Type B pancreatic cell (in vitro differentiated cells): Measurements from ENCODE around the gene RNF125. TPM values are rescaled to one million over a fixed set of nuclear protein-coding genes. Genes with fewer than 3 reads are reported as not detected.
A peak's percentile ranks its signal among the peaks of the same experiment; 100 is the strongest.
"Not testable (repeated sequence)": the region's sequence is repeated elsewhere in the genome, so short reads cannot be mapped to it uniquely, and the experiment has no call there.

ENCODE experiments used
- DNase-seq: peaks from one replicate; pipeline ENCODE4 v3.0.0; 2021; ENCODE audit warnings: mixed read lengths; ENCODE audit not compliant: unreplicated experiment; ENCODE audit errors: extremely low spot score
- H3K27ac Mint-ChIP-seq: 2 replicates; pipeline ENCODE4 v1.8.0; 2021; ENCODE audit warnings: mild to moderate bottlenecking, mixed read lengths
- H3K27me3 Mint-ChIP-seq: 2 replicates; pipeline ENCODE4 v1.8.0; 2021; ENCODE audit warnings: mixed read lengths
- H3K36me3 Mint-ChIP-seq: 2 replicates; pipeline ENCODE4 v1.8.0; 2021; ENCODE audit warnings: mixed read lengths
- H3K4me1 Mint-ChIP-seq: one replicate; pipeline ENCODE4 v1.8.0; 2021; ENCODE audit warnings: mixed read lengths; ENCODE audit not compliant: unreplicated experiment
- H3K4me3 Mint-ChIP-seq: 2 replicates; pipeline ENCODE4 v1.8.0; 2021; ENCODE audit warnings: mild to moderate bottlenecking, mixed read lengths
- H3K9me3 Mint-ChIP-seq: 2 replicates; pipeline ENCODE4 v1.8.0; 2021; ENCODE audit warnings: mixed read lengths
- total RNA-seq: library from RNA; stranded (reverse); gene quantifications from 2 replicates; pipeline ENCODE4 v1.2.1, GENCODE V29; 2021; ENCODE audit warnings: low replicate concordance
- TF ChIP-seq, protein P1 (sequence below): fragments of 200-600 bp; sonication (generic); conservative IDR thresholded peaks from 2 replicates; pipeline ENCODE4 v1.5.0; 2021; ENCODE audit warnings: antibody characterized with exemption, mild to moderate bottlenecking

The RNF125 gene
- total RNA-seq, 1 donor from 2014 or later = 0.94 TPM

DNA sequence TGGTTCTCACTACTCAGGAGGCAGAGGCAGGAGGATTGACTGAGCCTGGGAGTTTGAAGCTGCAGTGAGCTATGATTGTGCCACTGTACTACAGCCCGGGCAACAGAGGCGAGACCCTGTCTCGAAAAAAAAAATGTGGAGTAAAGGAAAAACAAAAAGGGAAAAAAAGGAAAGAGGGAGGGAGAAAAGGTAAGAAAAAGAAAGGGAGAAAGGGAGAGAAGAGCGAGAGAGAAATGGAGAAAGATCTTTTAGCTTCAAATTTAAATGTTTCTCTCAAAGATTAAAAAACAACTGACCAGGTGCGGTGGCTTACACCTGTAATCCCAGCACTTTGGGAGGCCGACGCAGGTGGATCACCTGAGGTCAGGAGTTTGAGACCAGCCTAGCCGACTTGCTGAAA is 65.2 kb downstream of the RNF125 start:
- H3K27me3 Mint-ChIP-seq = no peaks in the 10 kb centered on the region
- H3K9me3 Mint-ChIP-seq = no peaks in the 10 kb centered on the region
- peaks cover 10% of the 10 kb centered on the region for H3K4me1 Mint-ChIP-seq
- DNase-seq = no peak
- TF ChIP-seq, protein P1, sequence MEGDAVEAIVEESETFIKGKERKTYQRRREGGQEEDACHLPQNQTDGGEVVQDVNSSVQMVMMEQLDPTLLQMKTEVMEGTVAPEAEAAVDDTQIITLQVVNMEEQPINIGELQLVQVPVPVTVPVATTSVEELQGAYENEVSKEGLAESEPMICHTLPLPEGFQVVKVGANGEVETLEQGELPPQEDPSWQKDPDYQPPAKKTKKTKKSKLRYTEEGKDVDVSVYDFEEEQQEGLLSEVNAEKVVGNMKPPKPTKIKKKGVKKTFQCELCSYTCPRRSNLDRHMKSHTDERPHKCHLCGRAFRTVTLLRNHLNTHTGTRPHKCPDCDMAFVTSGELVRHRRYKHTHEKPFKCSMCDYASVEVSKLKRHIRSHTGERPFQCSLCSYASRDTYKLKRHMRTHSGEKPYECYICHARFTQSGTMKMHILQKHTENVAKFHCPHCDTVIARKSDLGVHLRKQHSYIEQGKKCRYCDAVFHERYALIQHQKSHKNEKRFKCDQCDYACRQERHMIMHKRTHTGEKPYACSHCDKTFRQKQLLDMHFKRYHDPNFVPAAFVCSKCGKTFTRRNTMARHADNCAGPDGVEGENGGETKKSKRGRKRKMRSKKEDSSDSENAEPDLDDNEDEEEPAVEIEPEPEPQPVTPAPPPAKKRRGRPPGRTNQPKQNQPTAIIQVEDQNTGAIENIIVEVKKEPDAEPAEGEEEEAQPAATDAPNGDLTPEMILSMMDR = no peak
- H3K4me3 Mint-ChIP-seq = no peak overlapping the region
- no peak overlapping the region for H3K27ac Mint-ChIP-seq
- no peaks in the 10 kb centered on the region for H3K36me3 Mint-ChIP-seq

DNA sequence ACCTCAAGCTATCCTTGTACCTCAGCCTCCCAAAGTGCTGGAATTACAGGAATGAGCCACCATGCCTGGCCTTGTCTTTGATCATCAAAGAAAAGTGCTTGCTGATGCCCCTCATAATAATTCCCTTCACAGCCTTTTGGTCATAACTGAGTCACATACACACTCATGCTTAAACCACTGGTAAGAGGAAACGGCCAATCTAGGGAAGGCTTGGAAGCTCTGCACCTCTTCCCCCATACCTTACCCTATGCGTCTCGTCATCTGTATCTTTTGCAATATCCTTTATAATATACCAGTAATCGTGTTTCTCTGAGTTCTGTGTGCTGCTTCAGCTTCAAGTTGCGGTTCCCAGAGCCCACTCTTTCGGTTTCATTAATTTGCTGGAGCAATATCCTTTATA is 68.3 kb downstream of the RNF125 start:
- H3K4me1 Mint-ChIP-seq = peaks cover 10% of the 10 kb centered on the region
- DNase-seq = no peak
- H3K36me3 Mint-ChIP-seq = no peaks in the 10 kb centered on the region
- TF ChIP-seq, protein P1 = no peak
- H3K4me3 Mint-ChIP-seq = no peak overlapping the region
- no peak overlapping the region for H3K27ac Mint-ChIP-seq
- no peaks in the 10 kb centered on the region for H3K27me3 Mint-ChIP-seq
- H3K9me3 Mint-ChIP-seq = no peaks in the 10 kb centered on the region

DNA sequence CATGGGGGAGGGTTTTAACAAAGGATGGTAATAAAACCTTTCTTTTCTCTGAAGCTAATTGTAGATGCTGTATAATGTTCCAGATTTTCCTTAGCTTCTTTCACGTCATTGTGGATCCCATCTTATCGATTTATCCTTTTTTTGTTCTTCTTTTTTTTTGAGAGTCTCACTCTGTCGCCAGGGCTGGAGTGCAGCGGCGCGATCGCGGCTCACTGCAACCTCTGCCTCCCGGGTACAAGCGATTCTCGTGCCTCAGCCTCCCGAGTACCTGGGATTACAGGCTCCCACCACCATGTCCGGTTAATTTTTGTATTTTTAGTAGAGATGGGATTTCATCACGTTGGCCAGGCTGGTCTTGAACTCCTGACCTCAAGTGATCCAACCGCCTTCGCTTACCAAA is 72.2 kb downstream of the RNF125 start:
- not testable (repeated sequence) for H3K9me3 Mint-ChIP-seq, H3K27ac Mint-ChIP-seq, DNase-seq, H3K27me3 Mint-ChIP-seq
- peak overlapping the region; percentile 47 for H3K4me3 Mint-ChIP-seq
- H3K36me3 Mint-ChIP-seq = peaks cover 17% of the 10 kb centered on the region
- H3K4me1 Mint-ChIP-seq = peaks cover 21% of the 10 kb centered on the region

DNA sequence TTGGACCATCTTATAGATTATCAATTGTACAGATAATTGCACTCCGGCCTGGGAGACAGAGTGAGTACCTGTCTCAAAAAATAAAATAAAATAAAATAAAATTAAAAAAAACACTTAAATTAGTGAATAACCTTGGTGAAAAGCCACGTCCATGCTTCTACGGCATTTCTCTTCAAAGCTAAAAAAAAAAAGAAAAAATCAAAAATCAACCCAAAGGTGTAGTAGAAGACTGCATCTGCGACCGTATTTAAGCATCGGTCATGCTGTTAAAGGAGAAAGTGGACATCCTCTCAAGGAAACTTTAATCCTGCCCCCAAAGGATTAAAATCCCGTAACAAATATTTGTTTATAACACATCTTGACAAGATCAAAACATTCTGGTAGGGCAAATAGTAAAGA is 72.7 kb downstream of the RNF125 start:
- peaks cover 26% of the 10 kb centered on the region for H3K4me1 Mint-ChIP-seq
- TF ChIP-seq, protein P1 = no peak
- DNase-seq = no peak

DNA sequence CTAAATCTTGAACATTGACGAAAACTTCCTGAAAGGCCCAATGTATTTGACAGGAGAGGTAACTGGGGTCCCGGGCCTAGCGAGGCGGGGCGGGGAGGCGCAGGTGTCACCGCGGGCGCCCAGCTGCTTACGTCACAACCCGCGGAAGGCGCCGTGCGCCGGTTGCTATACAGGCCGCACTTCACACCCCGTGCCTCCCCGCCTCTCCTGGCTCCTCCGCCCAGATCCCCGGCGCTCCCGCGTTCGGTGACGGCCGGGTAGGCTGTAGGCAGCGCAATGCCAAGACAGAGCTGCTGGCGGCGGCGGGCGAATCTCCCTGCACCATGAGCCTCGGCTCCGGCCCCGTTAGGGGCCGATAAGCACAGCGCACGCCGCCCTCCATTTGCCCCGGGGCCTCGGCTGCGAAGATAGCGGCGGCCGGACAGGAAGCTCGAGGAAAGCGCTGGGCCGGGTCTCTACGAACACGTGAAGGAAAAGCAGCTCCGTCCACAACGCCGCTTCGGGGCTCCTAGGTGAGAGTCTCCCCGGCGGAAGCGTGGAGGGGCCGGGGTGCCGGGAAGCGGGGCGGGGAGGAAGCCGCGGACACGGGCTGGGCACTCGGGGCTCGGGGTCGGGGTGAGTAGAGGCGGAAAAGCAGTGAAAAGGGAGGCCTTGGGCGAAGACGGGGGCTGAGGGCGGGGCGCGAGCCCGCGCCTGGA is 73.2 kb downstream of the RNF125 start, which contains the start of gene RNF138:
Gene RNF138, plus strand, starts transcription at position 151 of the 698 bp plus-strand sequence. CDS start 903 bp downstream, outside the sequence.
- DNase-seq = peak; percentile 88
- Mint-ChIP-seq H3K9me3 (no peaks in the 10 kb centered on the region), H3K4me3 (peak within 1 kb of the TSS; percentile 98), H3K4me1 (peaks cover 28% of the 10 kb centered on the region), H3K36me3 (peaks cover 24% of the 10 kb centered on the region), H3K27me3 (no peaks in the 10 kb centered on the region), H3K27ac (peak within 1 kb of the TSS; percentile 85)
- TF ChIP-seq, protein P1 = no peak

More for the DNA sequence above, 72.7 kb downstream of the RNF125 start:
- Mint-ChIP-seq H3K9me3 (no peaks in the 10 kb centered on the region), H3K27ac (peak overlapping the region; percentile 85), H3K27me3 (no peaks in the 10 kb centered on the region), H3K36me3 (peaks cover 22% of the 10 kb centered on the region), H3K4me3 (peak overlapping the region; percentile 98)

DNA sequence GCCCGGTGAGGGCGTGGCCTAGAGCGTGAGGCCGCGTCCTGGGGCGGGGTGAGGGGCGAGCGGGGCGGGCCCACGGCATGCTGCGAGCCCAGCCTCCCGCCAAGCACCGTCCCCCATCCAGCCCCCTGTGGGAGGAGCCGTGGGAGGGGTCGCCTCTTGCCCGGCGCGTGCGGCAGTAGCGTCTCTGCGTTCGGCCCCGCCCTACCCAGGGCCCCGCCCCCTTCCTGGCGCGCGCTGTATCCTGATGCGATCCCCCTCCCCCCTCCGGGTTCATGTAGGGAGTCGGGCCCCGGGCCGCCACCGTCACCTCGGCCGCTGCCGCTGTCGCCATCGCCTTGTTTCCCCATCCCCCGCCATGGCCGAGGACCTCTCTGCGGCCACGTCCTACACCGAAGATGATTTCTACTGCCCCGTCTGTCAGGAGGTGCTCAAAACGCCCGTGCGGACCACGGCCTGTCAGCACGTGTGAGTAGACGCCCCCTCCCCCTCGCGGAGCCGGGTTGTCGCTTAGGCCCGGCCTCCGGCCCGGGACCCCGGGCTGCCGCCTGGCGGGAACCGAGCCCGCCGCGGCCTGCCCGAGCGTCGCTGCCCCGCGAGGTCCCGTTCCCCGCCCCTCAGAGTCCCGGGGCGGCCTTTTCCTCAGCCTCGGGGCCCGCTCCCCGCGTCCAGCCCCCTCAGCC is 73.9 kb downstream of the RNF125 start:
- H3K27ac Mint-ChIP-seq = peak overlapping the region; percentile 85
- H3K4me3 Mint-ChIP-seq = peak overlapping the region; percentile 98
- TF ChIP-seq, protein P1 = no peak
- H3K4me1 Mint-ChIP-seq = peaks cover 27% of the 10 kb centered on the region
- H3K27me3 Mint-ChIP-seq = no peaks in the 10 kb centered on the region
- DNase-seq = peak; percentile 99
- H3K36me3 Mint-ChIP-seq = peaks cover 24% of the 10 kb centered on the region
- no peaks in the 10 kb centered on the region for H3K9me3 Mint-ChIP-seq
